ENCODE data around the gene GRIN2A.

DNA sequence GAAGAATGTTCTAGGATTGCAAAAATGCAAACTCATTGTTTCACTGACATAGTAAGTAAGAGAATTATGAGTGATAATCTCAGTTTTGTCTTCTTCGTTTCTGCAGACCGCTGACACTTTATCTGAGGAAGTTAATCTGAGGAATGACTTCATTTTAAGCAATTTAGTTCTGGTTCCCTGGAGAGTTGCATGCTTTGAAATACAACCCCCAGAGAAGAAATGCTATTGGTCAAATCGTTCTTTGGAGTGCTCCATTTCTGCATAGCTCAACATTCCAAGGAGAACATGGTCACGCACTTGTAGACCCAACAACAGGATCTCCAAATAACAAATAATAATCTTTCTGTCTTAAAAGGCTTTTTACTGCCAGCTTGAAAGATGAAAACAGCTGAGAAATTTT lies 427.1 kb downstream of the GRIN2A start:
- TF ChIP-seq, protein P1, sequence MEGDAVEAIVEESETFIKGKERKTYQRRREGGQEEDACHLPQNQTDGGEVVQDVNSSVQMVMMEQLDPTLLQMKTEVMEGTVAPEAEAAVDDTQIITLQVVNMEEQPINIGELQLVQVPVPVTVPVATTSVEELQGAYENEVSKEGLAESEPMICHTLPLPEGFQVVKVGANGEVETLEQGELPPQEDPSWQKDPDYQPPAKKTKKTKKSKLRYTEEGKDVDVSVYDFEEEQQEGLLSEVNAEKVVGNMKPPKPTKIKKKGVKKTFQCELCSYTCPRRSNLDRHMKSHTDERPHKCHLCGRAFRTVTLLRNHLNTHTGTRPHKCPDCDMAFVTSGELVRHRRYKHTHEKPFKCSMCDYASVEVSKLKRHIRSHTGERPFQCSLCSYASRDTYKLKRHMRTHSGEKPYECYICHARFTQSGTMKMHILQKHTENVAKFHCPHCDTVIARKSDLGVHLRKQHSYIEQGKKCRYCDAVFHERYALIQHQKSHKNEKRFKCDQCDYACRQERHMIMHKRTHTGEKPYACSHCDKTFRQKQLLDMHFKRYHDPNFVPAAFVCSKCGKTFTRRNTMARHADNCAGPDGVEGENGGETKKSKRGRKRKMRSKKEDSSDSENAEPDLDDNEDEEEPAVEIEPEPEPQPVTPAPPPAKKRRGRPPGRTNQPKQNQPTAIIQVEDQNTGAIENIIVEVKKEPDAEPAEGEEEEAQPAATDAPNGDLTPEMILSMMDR (IDR thresholded peaks at IDR 0.05), result no peak
- no peak for TF ChIP-seq POLR2A (IDR thresholded peaks at IDR 0.05)
